IPS-20b (cell line): Measurements from ENCODE around the gene FGF6.

ENCODE experiments used
- H3K27ac ChIP-seq: one replicate; pipeline ENCODE4 v1.5.1; 2013; ENCODE audit warnings: low read length
- H3K27me3 ChIP-seq: 2 replicates; pipeline ENCODE4 v1.6.1; 2013; ENCODE audit warnings: mild to moderate bottlenecking, low read length, inconsistent platforms; ENCODE audit not compliant: insufficient read depth
- H3K36me3 ChIP-seq: 2 replicates; pipeline ENCODE4 v1.6.1; 2013; ENCODE audit warnings: low read depth, mild to moderate bottlenecking, inconsistent platforms, low read length, moderate library complexity; ENCODE audit not compliant: insufficient read depth
- H3K4me1 ChIP-seq: 2 replicates; pipeline ENCODE4 v1.6.1; 2013; ENCODE audit warnings: mild to moderate bottlenecking, control low read depth, inconsistent platforms, low read length, moderate library complexity; ENCODE audit not compliant: insufficient read depth
- H3K4me3 ChIP-seq: 2 replicates; pipeline ENCODE4 v1.5.1; 2013; ENCODE audit warnings: mild to moderate bottlenecking, low read length, inconsistent platforms
- H3K9ac ChIP-seq: 2 replicates; pipeline ENCODE4 v1.6.1; 2013; ENCODE audit warnings: low read depth, mild to moderate bottlenecking, inconsistent platforms, low read length, moderate library complexity
- H3K9me3 ChIP-seq: 2 replicates; pipeline ENCODE4 v1.6.1; 2013; ENCODE audit warnings: mild to moderate bottlenecking, low read depth, low read length, inconsistent platforms; ENCODE audit not compliant: insufficient read depth

The FGF6 gene

GRCh38 chr12:4432878-4433744, 12.5 kb downstream of the FGF6 start:
- Histone ChIP-seq H3K27me3 (no peaks in the 10 kb centered on the region), H3K36me3 (no peaks in the 10 kb centered on the region), H3K4me3 (no peak overlapping the region), H3K9me3 (no peaks in the 10 kb centered on the region), H3K27ac (no peak overlapping the region), H3K9ac (no peak overlapping the region), H3K4me1 (no peaks in the 10 kb centered on the region)

- H3K9ac ChIP-seq = no peak overlapping the region
- no peaks in the 10 kb centered on the region for H3K4me1 ChIP-seq
- H3K9me3 ChIP-seq = no peaks in the 10 kb centered on the region
- H3K4me3 ChIP-seq = no peak overlapping the region
- no peaks in the 10 kb centered on the region for H3K36me3 ChIP-seq
- no peak overlapping the region for H3K27ac ChIP-seq
- no peaks in the 10 kb centered on the region for H3K27me3 ChIP-seq
Observed at GRCh38 chr12:4431866-4432265, 13.7 kb downstream of the FGF6 start.

- Histone ChIP-seq H3K4me1 (no peaks in the 10 kb centered on the region), H3K9ac (no peak overlapping the region), H3K27me3 (no peaks in the 10 kb centered on the region), H3K9me3 (no peaks in the 10 kb centered on the region), H3K36me3 (no peaks in the 10 kb centered on the region), H3K4me3 (no peak overlapping the region), H3K27ac (no peak overlapping the region)
Observed at GRCh38 chr12:4431436-4431835, 14.2 kb downstream of the FGF6 start.

- H3K36me3 ChIP-seq = no peaks in the 10 kb centered on the region
- no peak overlapping the region for H3K4me3 ChIP-seq
- no peak overlapping the region for H3K27ac ChIP-seq
- H3K4me1 ChIP-seq = no peaks in the 10 kb centered on the region
- H3K9ac ChIP-seq = no peak overlapping the region
- no peaks in the 10 kb centered on the region for H3K9me3 ChIP-seq
- H3K27me3 ChIP-seq = no peaks in the 10 kb centered on the region
Observed at GRCh38 chr12:4424422-4424821, 21.2 kb downstream of the FGF6 start.

GRCh38 chr12:4423528-4424195, 22.0 kb downstream of the FGF6 start:
- no peak overlapping the region for H3K27ac ChIP-seq
- no peaks in the 10 kb centered on the region for H3K4me1 ChIP-seq
- H3K27me3 ChIP-seq = no peaks in the 10 kb centered on the region
- no peaks in the 10 kb centered on the region for H3K9me3 ChIP-seq
- no peak overlapping the region for H3K9ac ChIP-seq
- H3K4me3 ChIP-seq = no peak overlapping the region
- no peaks in the 10 kb centered on the region for H3K36me3 ChIP-seq

- Histone ChIP-seq H3K27ac (no peak overlapping the region), H3K27me3 (no peaks in the 10 kb centered on the region), H3K9me3 (no peaks in the 10 kb centered on the region), H3K4me3 (no peak overlapping the region), H3K36me3 (no peaks in the 10 kb centered on the region), H3K9ac (no peak overlapping the region), H3K4me1 (no peaks in the 10 kb centered on the region)
Observed at GRCh38 chr12:4422985-4423384, 22.6 kb downstream of the FGF6 start.

GRCh38 chr12:4421590-4422031, 24.0 kb downstream of the FGF6 start:
- H3K9ac ChIP-seq = no peak overlapping the region
- no peaks in the 10 kb centered on the region for H3K36me3 ChIP-seq
- H3K27me3 ChIP-seq = peaks cover 6% of the 10 kb centered on the region; the same call in 1 of the 2 replicates
- H3K9me3 ChIP-seq = no peaks in the 10 kb centered on the region
- no peaks in the 10 kb centered on the region; the same call in 1 of the 2 replicates for H3K4me1 ChIP-seq
- no peak overlapping the region for H3K27ac ChIP-seq
- no peak overlapping the region for H3K4me3 ChIP-seq

GRCh38 chr12:4420138-4420670, 25.4 kb downstream of the FGF6 start:
- H3K27ac ChIP-seq = no peak overlapping the region
- H3K4me1 ChIP-seq = no peaks in the 10 kb centered on the region; the same call in 1 of the 2 replicates
- H3K27me3 ChIP-seq = peaks cover 6% of the 10 kb centered on the region; the same call in 1 of the 2 replicates
- no peaks in the 10 kb centered on the region for H3K9me3 ChIP-seq
- H3K4me3 ChIP-seq = no peak overlapping the region
- H3K9ac ChIP-seq = no peak overlapping the region
- H3K36me3 ChIP-seq = no peaks in the 10 kb centered on the region

GRCh38 chr12:4418913-4419312, 26.7 kb downstream of the FGF6 start:
- no peaks in the 10 kb centered on the region for H3K36me3 ChIP-seq
- peaks cover 6% of the 10 kb centered on the region; the same call in 1 of the 2 replicates for H3K27me3 ChIP-seq
- no peak overlapping the region for H3K9ac ChIP-seq
- no peak overlapping the region for H3K4me3 ChIP-seq
- H3K27ac ChIP-seq = no peak overlapping the region
- no peaks in the 10 kb centered on the region; the same call in 1 of the 2 replicates for H3K4me1 ChIP-seq
- H3K9me3 ChIP-seq = no peaks in the 10 kb centered on the region

- H3K9ac ChIP-seq = no peak overlapping the region; the same call in 1 of the 2 replicates
- H3K36me3 ChIP-seq = no peaks in the 10 kb centered on the region
- no peak overlapping the region for H3K4me3 ChIP-seq
- H3K27ac ChIP-seq = no peak overlapping the region
- H3K27me3 ChIP-seq = peaks cover 6% of the 10 kb centered on the region; the same call in 1 of the 2 replicates
- H3K9me3 ChIP-seq = no peaks in the 10 kb centered on the region
- no peaks in the 10 kb centered on the region; the same call in 1 of the 2 replicates for H3K4me1 ChIP-seq
Observed at GRCh38 chr12:4417936-4418335, 27.7 kb downstream of the FGF6 start.

- H3K9ac ChIP-seq = peak overlapping the region; percentile 24; the same call in 1 of the 2 replicates
- H3K27me3 ChIP-seq = peaks cover 6% of the 10 kb centered on the region; the same call in 1 of the 2 replicates
- H3K4me3 ChIP-seq = no peak overlapping the region
- no peak overlapping the region for H3K27ac ChIP-seq
- H3K36me3 ChIP-seq = no peaks in the 10 kb centered on the region
- no peaks in the 10 kb centered on the region for H3K9me3 ChIP-seq
- no peaks in the 10 kb centered on the region; the same call in 1 of the 2 replicates for H3K4me1 ChIP-seq
Observed at GRCh38 chr12:4417455-4417854, 28.2 kb downstream of the FGF6 start.
